ENCODE data around the gene RPL41.

- TF ChIP-seq ZBTB7A (IDR thresholded peaks at IDR 0.05; ENCODE audit: low read depth) (no peak), TCF12 (IDR thresholded peaks at IDR 0.05; ENCODE audit: low read depth) (no peak), CEBPB (IDR thresholded peaks at IDR 0.05) (no peak), USF1 (IDR thresholded peaks at IDR 0.05) (no peak), EP300 (IDR thresholded peaks at IDR 0.05; ENCODE audit: borderline replicate concordance) (no peak), YY1 (IDR thresholded peaks at IDR 0.05; ENCODE audit: low read depth) (no peak), MAX (IDR thresholded peaks at IDR 0.05) (peak; percentile 41; the same call in 1 of the 2 replicates), FOXM1 (IDR thresholded peaks at IDR 0.05; ENCODE audit: borderline replicate concordance, low read depth) (no peak)
Observed at GRCh38 chr12:56087220-56087619, 29.2 kb upstream of the RPL41 start.
